SU-DHL-6 (cell line): ENCODE measurements around the gene GINS3.

Experiments
- EZH2phosphoT487 ChIP-seq: fragments of 200-600 bp; sonication (generic), shearing (Covaris generic); conservative IDR thresholded peaks from 2 replicates; pipeline ENCODE4 v1.6.1; 2018; ENCODE audit warnings: mild to moderate bottlenecking, antibody characterized with exemption, low read length, moderate library complexity, mixed read lengths
- TF ChIP-seq, protein P1 (sequence below): fragments of 200-600 bp; sonication (generic); IDR thresholded peaks from one replicate; pipeline ENCODE4 v1.5.1; 2017; ENCODE audit warnings: antibody characterized with exemption, mild to moderate bottlenecking, low read length, moderate library complexity; ENCODE audit not compliant: insufficient read depth, poor library complexity, severe bottlenecking

DNA sequence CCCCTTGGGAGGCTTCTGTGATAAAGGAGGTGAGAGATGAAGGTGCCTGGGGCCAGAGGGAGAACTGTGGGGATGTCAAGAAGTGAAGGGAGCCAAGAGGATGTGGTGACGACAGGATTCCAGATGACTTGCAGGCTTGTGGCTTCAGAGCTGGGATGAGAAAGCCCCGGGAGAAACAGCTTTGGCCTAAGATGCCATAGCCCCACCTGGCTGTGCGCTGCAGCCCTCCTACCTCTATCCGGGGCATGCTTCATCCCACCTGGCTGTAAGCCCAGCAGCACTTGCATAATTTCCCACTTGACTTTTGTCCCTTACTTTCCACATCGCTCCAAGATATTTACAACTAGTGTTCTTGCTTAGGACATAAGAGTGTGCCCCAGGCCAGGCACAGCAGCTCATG, 29.3 kb downstream of the GINS3 start:
- TF ChIP-seq, protein P1, sequence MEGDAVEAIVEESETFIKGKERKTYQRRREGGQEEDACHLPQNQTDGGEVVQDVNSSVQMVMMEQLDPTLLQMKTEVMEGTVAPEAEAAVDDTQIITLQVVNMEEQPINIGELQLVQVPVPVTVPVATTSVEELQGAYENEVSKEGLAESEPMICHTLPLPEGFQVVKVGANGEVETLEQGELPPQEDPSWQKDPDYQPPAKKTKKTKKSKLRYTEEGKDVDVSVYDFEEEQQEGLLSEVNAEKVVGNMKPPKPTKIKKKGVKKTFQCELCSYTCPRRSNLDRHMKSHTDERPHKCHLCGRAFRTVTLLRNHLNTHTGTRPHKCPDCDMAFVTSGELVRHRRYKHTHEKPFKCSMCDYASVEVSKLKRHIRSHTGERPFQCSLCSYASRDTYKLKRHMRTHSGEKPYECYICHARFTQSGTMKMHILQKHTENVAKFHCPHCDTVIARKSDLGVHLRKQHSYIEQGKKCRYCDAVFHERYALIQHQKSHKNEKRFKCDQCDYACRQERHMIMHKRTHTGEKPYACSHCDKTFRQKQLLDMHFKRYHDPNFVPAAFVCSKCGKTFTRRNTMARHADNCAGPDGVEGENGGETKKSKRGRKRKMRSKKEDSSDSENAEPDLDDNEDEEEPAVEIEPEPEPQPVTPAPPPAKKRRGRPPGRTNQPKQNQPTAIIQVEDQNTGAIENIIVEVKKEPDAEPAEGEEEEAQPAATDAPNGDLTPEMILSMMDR: no peak
- no peak for TF ChIP-seq EZH2phosphoT487
